GM19023 (cell line): ENCODE measurements around the gene INCENP.
A peak's percentile ranks its signal among the peaks of the same experiment; 100 is the strongest.
"Not testable (repeated sequence)": the region's sequence is repeated elsewhere in the genome, so short reads cannot be mapped to it uniquely, and the experiment has no call there.

Experiments
- ATAC-seq: cut with Tn5 transposase; IDR thresholded peaks from one replicate; pipeline ENCODE4 v1.9.1; 2021; ENCODE audit warnings: mild to moderate bottlenecking, moderate library complexity; ENCODE audit not compliant: unreplicated experiment

Gene INCENP

GRCh38 chr11:62123669-62124185 is at the start of gene INCENP:
TSS of gene INCENP (plus strand) at chr11:62124011. CDS start at chr11:62128162, 4,151 bp downstream.
- ATAC-seq, result peak; percentile 92

DNA sequence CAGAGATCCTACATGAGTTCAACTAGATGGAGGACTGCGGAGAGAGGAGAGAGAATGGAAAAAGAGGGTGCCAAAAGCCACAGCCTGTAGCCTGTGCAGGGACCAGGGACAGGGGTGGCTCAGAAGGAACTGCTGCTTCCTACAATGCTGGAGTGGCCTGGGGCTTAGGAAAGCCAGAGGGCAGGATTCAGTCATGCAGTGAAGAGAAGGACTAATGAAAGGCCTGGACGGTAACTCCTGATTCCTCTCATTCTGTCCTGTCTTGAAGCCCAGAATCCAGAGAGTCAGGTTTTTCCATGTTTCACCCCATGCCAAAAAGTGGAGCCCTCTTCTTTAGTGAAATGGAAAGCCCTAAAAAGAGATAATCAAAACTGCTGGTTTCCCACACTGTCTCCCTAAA is 48.4 kb upstream of the INCENP start:
- ATAC-seq, result no peak

GRCh38 chr11:62077132-62077531 is 46.7 kb upstream of the INCENP start:
- no peak for ATAC-seq

- ATAC-seq, result no peak
Measured at GRCh38 chr11:62081378-62082291, 42.2 kb upstream of the INCENP start.

DNA sequence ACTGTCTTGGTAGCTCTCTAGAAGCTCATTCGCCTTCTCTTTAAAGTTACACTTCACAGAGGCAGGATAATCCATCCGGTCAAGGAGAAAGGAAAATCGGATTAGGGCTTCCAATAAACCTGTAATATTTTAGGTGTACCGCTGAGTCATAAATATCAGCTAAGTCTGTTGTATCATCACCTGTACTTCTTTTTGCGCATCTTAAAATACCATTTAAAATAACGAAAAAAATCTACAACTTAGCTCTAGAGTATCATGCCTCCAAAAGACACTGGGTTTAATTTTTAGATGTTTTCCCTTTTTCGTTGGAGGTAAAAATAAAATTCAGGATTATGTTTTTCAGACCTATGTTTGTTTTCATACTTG is 41.5 kb upstream of the INCENP start:
- ATAC-seq, result no peak

DNA sequence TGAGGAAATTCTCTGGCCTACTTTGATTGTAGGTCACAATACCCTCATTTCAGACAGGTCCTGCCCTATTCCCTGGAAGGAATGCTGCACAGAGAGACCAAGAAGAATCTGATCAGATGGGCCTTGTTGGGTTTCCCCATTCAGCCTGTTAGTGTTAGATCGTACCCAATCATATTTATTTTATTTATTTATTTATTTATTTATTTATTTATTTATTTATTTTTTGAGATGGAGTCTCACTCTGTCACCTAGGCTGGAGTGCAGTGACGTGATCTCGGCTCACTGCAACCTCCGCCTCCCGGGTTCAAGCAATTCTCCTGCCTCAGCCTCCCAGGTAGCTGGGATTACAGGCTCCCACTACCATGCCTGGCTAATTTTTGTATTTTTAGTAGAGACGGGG is 39.0 kb upstream of the INCENP start:
- ATAC-seq, result not testable (repeated sequence)

- no peak for ATAC-seq
Measured at GRCh38 chr11:62087694-62088093, 36.1 kb upstream of the INCENP start.

GRCh38 chr11:62088331-62088933 is 35.4 kb upstream of the INCENP start:
- no peak for ATAC-seq

DNA sequence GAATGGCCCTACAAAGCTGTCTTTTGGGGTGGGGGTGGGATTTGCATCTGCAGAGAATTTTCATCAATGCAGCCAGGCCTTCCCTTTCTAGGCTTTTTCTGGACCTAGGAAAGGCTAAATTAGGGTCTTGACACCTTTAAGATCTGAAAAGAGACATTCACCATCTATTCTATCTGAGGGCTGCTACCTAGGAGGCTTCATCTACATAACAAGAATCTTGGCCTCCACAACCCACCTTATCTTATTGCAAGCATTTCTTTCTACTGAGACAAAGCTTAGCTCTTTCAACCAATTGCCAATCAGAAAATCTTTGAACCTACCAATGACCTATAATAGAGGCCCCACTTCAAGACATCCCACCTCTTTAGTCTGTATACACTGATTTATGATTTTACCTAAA is 20.7 kb upstream of the INCENP start:
- no peak for ATAC-seq

DNA sequence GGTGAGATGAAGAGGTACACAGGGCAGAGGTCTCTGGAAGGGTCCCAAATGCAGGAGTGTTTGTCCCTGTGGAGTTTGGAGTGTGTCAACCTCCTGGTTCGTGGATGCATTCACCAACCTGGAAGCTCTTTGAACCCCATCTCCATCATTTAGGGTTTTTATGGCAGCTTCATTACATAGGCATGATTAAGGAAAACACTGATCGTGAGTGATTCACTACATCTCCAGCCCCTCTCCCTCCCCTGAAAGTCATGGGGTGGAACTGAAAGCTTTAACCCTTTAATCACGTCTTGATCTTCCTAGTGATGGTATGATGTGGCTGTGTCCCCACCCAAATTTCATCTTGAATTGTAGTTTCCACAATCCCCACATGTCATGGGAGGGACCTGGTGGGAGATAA is 19.8 kb upstream of the INCENP start:
- ATAC-seq, result no peak

GRCh38 chr11:62104816-62105653 is 18.8 kb upstream of the INCENP start:
- no peak for ATAC-seq

DNA sequence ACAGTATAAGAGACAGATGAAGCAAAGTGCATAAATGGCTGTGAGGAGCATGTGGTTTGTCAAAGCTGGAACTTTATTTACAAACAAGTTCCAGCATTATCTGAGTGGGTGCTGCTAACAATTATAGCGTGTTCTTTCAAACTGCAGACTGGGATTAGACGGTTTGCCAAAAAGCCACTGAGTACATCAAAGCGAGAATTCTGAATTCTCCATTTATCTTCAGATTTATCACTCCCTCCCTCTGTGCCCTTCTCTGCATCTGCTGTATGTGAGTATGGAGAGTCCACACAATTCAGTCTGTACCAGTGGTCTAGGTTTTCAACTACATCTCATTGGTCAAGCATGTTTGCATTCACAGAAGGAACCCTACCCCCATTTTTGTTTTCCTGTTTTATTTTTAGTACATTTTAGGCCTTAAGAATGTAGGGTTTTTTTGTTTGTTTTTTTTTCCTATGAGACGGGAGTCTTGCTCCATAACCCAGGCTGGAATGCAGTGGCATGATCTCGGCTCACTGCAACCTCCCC is 18.1 kb upstream of the INCENP start:
- no peak for ATAC-seq

DNA sequence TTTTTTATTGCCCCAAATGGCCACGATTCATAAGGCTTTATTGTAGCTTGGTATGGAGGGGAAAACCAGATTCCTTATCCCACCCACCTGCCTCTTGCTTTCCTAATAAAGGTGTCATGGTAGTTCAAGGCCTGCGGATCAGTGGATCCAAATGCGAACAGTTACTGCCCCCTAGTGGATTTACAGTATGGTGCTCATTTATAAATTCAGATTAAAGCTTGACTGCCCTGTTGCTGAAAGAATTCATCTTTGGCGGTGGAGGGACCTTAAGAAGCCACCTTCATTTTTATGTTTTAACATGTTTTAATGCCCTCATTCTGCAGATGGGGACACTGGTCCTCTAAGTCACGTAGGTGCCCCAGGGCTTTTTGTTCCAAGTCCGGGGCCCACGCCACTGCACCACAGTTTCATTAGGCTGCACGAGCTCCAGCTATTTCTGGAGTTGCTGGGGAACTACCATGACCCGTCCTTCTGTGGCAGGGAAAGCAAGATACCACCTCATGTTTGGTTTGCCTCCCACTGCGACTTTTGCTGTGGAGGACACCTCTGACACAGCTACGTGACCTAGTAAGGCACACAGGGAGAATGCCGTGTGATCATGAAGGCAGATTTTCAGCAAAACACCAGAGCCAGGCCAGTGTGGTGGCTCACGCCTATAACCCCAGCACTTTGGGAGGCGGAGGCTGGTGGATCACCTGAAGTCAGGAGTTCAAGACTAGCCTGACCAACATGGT is 15.6 kb upstream of the INCENP start:
- ATAC-seq, result no peak

DNA sequence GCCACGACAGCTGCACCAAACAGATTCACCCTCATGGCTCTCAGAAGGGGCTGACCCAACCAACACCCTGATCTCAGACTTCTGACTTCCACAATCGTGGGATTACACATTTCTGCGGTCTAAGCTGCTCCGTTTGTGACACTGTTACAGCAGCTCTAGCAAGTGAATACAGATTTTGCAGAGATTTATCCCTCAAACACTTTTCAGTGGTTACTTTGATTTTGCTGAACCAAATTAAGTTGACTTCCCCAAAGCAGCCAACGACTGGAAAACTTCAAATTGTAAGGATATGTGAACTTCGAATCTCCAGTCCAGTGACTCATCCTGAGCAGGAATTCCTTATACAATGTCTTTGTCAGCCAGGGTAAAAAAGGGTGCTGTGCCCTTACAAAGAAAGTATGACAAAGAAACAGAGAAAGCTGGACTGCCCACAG is 14.8 kb upstream of the INCENP start:
- no peak for ATAC-seq

- ATAC-seq, result no peak
Measured at GRCh38 chr11:62115085-62115694, 8.6 kb upstream of the INCENP start.

- no peak for ATAC-seq
Measured at GRCh38 chr11:62116451-62116850, 7.4 kb upstream of the INCENP start.

GRCh38 chr11:62119569-62119968 is 4.2 kb upstream of the INCENP start:
- no peak for ATAC-seq

DNA sequence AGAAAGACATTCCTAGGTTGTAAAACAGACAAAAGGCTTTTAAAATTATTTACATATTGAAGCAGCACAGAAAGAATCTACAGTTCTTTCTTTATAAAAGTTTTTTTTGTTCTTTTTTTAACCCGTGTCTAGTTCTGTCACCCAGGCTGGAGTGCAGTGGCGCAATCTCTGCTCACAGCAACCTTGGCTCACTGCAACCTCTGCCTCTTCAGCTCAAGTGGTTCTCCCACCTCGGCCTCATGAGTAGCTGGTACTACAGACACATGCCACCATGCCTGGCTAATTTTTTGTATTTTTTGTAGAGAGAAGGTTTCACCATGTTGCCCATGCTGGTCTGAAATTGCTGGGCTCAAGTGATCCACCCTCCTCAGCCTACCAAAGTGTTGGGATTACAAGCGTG is 3.8 kb upstream of the INCENP start:
- ATAC-seq, result no peak

GRCh38 chr11:62120431-62120830 is 3.4 kb upstream of the INCENP start:
- ATAC-seq, result no peak

DNA sequence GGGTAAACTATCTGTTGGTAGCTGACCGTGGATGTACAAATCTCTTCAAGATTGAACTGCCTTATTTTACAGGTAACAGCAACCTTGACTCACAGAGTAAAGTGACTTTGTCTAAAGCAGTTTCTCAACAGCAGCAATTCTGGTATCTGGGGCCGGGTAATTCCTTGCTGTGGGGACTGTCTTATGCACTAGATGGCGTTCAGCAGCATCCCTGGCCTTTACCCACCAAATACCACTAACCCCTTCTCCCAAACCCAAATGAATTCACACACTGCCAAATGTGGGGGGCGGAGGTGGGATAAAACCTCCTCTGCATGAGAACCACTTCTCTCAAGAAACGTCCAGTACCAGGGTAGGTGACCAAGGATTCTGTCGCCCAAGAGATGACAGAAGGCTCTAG is 1.7 kb upstream of the INCENP start:
- ATAC-seq, result no peak
